Measurements from ENCODE around the gene ZNF420. TPM values are rescaled to one million over a fixed set of nuclear protein-coding genes. Genes with fewer than 3 reads are reported as not detected.

The ZNF420 gene
- total and polyA plus RNA-seq, 2 of the 13 experiments (the other 11 are each of a cell fraction or from before 2014, with no cell fraction given): 1.4 to 6.6 TPM

- TF ChIP-seq TCF7 (IDR thresholded peaks at IDR 0.05; ENCODE audit: low read depth) (no peak), FOXK2 (IDR thresholded peaks at IDR 0.05) (peak; percentile 89), NR2C2 (CRISPR knock-in tag; IDR thresholded peaks at IDR 0.05; ENCODE audit: borderline replicate concordance) (peak; percentile 89; the same call in 1 of the 2 replicates), GMEB2 (CRISPR knock-in tag; IDR thresholded peaks at IDR 0.05; ENCODE audit: low read depth) (no peak), ZNF639 (CRISPR knock-in tag; conservative IDR thresholded peaks at IDR 0.05) (no peak), ZMYM3 (CRISPR knock-in tag; IDR thresholded peaks at IDR 0.05) (peak; percentile 35; the same call in 1 of the 2 replicates), U2AF1 (optimal IDR thresholded peaks at IDR 0.05; ENCODE audit: low read depth, low read length) (no peak), DDIT3 (CRISPR knock-in tag; IDR thresholded peaks at IDR 0.05) (no peak), ZFYVE20 (CRISPR knock-in tag; IDR thresholded peaks at IDR 0.05; ENCODE audit: borderline replicate concordance, low read depth) (no peak), ZNF510 (CRISPR knock-in tag; IDR thresholded peaks at IDR 0.05; ENCODE audit: low read depth) (no peak), RBFOX2 (IDR thresholded peaks at IDR 0.05; ENCODE audit: low read depth, low read length) (no peak), SPEN (CRISPR knock-in tag; IDR thresholded peaks at IDR 0.05; ENCODE audit: low read depth) (peak; percentile 54; the same call in 1 of the 2 replicates), NFAT5 (CRISPR knock-in tag; IDR thresholded peaks at IDR 0.05) (no peak), ZNF335 (CRISPR knock-in tag; IDR thresholded peaks at IDR 0.05) (peak; percentile 98), NONO (IDR thresholded peaks at IDR 0.05) (no peak), NONO (CRISPR knock-in tag; conservative IDR thresholded peaks at IDR 0.05) (peak; percentile 65; the same call in 1 of the 2 replicates), HIC2 (CRISPR knock-in tag; IDR thresholded peaks at IDR 0.05; ENCODE audit: low read depth) (no peak), JARID2 (CRISPR knock-in tag; IDR thresholded peaks at IDR 0.05; ENCODE audit: insufficient replicate concordance) (no peak)
Observed at GRCh38 chr19:37172368-37173366, 94.4 kb downstream of the ZNF420 start, which contains the start of gene ZNF585A (continued).

Data from HepG2 (cell line).